DOHH2 (cell line): ENCODE data around the gene AFDN.

Source experiments
- EZH2phosphoT487 ChIP-seq: fragments of 200-600 bp; sonication (generic); IDR thresholded peaks from 2 replicates; pipeline ENCODE4 v1.6.1; 2017; ENCODE audit warnings: borderline replicate concordance, mild to moderate bottlenecking, antibody characterized with exemption, low read length, moderate library complexity, mixed read lengths
- TF ChIP-seq, protein P1 (sequence below): fragments of 200-600 bp; sonication (generic); IDR thresholded peaks from one replicate; pipeline ENCODE4 v1.5.1; 2014; ENCODE audit warnings: antibody characterized with exemption, mild to moderate bottlenecking, low read depth, low read length; ENCODE audit not compliant: poor library complexity, severe bottlenecking

DNA sequence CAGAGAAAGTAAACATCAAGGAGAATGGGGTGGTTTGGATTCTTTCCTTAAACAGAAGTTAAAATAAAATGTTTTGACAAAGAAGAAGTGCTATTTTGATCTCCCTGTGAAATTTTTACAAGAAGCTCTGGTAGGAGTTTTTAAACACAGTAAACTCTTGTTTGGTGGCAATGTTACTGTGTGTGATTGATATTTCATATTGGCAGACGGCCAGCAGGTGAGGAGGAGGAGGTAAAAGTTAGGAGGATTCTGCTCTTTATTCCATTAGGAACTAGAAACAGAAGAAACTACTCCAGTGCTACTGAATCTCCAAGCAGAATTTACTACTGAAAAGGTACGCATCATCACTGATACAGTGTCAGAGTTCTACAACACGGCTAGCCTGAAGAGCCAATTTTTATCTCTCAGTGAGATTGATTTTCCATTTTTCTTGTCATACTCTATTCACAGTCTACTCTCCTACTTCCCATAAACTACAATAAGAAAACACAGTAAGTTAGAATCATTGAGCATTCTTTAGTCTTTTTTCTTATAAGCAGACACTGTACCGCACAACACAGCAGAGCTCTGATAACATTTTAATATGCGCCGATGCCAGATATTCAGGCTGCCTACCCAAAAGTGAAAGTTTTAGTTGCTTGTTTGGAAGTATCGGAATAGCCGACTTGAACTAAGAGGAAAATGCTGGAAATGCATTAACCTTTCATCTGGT lies 21.2 kb upstream of the AFDN start:
- TF ChIP-seq, protein P1, sequence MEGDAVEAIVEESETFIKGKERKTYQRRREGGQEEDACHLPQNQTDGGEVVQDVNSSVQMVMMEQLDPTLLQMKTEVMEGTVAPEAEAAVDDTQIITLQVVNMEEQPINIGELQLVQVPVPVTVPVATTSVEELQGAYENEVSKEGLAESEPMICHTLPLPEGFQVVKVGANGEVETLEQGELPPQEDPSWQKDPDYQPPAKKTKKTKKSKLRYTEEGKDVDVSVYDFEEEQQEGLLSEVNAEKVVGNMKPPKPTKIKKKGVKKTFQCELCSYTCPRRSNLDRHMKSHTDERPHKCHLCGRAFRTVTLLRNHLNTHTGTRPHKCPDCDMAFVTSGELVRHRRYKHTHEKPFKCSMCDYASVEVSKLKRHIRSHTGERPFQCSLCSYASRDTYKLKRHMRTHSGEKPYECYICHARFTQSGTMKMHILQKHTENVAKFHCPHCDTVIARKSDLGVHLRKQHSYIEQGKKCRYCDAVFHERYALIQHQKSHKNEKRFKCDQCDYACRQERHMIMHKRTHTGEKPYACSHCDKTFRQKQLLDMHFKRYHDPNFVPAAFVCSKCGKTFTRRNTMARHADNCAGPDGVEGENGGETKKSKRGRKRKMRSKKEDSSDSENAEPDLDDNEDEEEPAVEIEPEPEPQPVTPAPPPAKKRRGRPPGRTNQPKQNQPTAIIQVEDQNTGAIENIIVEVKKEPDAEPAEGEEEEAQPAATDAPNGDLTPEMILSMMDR = no peak
- no peak for TF ChIP-seq EZH2phosphoT487
